Adipocyte (in vitro differentiated cells): ENCODE measurements around the gene C4orf33.
A peak's percentile ranks its signal among the peaks of the same experiment; 100 is the strongest.

Experiments used
- DNase-seq: peaks from one replicate; pipeline ENCODE4 v3.0.0-alpha.2; 2015; ENCODE audit warnings: low read depth
- H3K27me3 ChIP-seq: replicated peaks from 2 replicates; pipeline ENCODE4 v1.7.0; 2013; ENCODE audit warnings: mild to moderate bottlenecking, low read length, moderate library complexity; ENCODE audit not compliant: control insufficient read depth, insufficient read depth
- H3K36me3 ChIP-seq: 2 replicates; pipeline ENCODE4 v1.7.0; 2013; ENCODE audit warnings: low read length, mild to moderate bottlenecking, moderate library complexity; ENCODE audit not compliant: control insufficient read depth, insufficient read depth, severe bottlenecking
- H3K4me1 ChIP-seq: 2 replicates; pipeline ENCODE4 v1.7.0; 2013; ENCODE audit warnings: mild to moderate bottlenecking, low read length, moderate library complexity; ENCODE audit not compliant: control insufficient read depth, insufficient read depth
- H3K4me3 ChIP-seq: 2 replicates; pipeline ENCODE4 v1.7.0; 2013; ENCODE audit warnings: mild to moderate bottlenecking, low read length, moderate library complexity
- H3K9ac ChIP-seq: 2 replicates; pipeline ENCODE4 v1.7.0; 2013; ENCODE audit warnings: mild to moderate bottlenecking, low read length, moderate library complexity
- H3K9me3 ChIP-seq: 2 replicates; pipeline ENCODE4 v1.7.0; 2013; ENCODE audit warnings: mild to moderate bottlenecking, low read length, moderate library complexity; ENCODE audit not compliant: control insufficient read depth

Gene C4orf33

GRCh38 chr4:129129143-129129542 is 33.2 kb downstream of the C4orf33 start:
- no peak overlapping the region for H3K9ac ChIP-seq
- no peak overlapping the region for H3K4me3 ChIP-seq
- H3K36me3 ChIP-seq, result no peaks in the 10 kb centered on the region

GRCh38 chr4:129131343-129131742 is 35.4 kb downstream of the C4orf33 start:
- no peaks in the 10 kb centered on the region for H3K27me3 ChIP-seq
- DNase-seq, result no peak
- H3K36me3 ChIP-seq, result no peaks in the 10 kb centered on the region
- no peaks in the 10 kb centered on the region for H3K9me3 ChIP-seq
- no peaks in the 10 kb centered on the region for H3K4me1 ChIP-seq
- no peak overlapping the region for H3K4me3 ChIP-seq
- no peak overlapping the region for H3K9ac ChIP-seq

More at GRCh38 chr4:129129143-129129542, 33.2 kb downstream of the C4orf33 start:
- DNase-seq, result no peak
- Histone ChIP-seq H3K4me1 (no peaks in the 10 kb centered on the region), H3K9me3 (no peaks in the 10 kb centered on the region), H3K27me3 (no peaks in the 10 kb centered on the region)

- H3K4me3 ChIP-seq, result no peak overlapping the region
- H3K4me1 ChIP-seq, result no peaks in the 10 kb centered on the region
- no peak for DNase-seq
- no peaks in the 10 kb centered on the region for H3K9me3 ChIP-seq
- no peak overlapping the region for H3K9ac ChIP-seq
- no peaks in the 10 kb centered on the region for H3K36me3 ChIP-seq
- H3K27me3 ChIP-seq, result no peaks in the 10 kb centered on the region
These were observed 40.5 kb downstream of the C4orf33 start for GRCh38 chr4:129136433-129136832.

- Histone ChIP-seq H3K9ac (no peak overlapping the region), H3K36me3 (no peaks in the 10 kb centered on the region), H3K4me1 (peaks cover 2% of the 10 kb centered on the region), H3K27me3 (no peaks in the 10 kb centered on the region), H3K4me3 (no peak overlapping the region), H3K9me3 (no peaks in the 10 kb centered on the region)
- DNase-seq, result no peak
These were observed 43.0 kb downstream of the C4orf33 start for GRCh38 chr4:129138810-129139496.

- H3K9me3 ChIP-seq, result no peaks in the 10 kb centered on the region
- H3K4me3 ChIP-seq, result no peak overlapping the region
- DNase-seq, result peak; percentile 50
These were observed 44.6 kb downstream of the C4orf33 start for GRCh38 chr4:129140521-129140920.

GRCh38 chr4:129143359-129143758 is 47.4 kb downstream of the C4orf33 start:
- H3K9ac ChIP-seq, result no peak overlapping the region
- H3K4me1 ChIP-seq, result peaks cover 2% of the 10 kb centered on the region
- peak; percentile 40 for DNase-seq
- H3K9me3 ChIP-seq, result no peaks in the 10 kb centered on the region
- no peak overlapping the region for H3K4me3 ChIP-seq
- H3K36me3 ChIP-seq, result no peaks in the 10 kb centered on the region
- H3K27me3 ChIP-seq, result no peaks in the 10 kb centered on the region

More at GRCh38 chr4:129140521-129140920, 44.6 kb downstream of the C4orf33 start:
- Histone ChIP-seq H3K4me1 (peaks cover 2% of the 10 kb centered on the region), H3K36me3 (no peaks in the 10 kb centered on the region), H3K9ac (no peak overlapping the region), H3K27me3 (no peaks in the 10 kb centered on the region)

- no peak for DNase-seq
- no peaks in the 10 kb centered on the region for H3K9me3 ChIP-seq
- H3K4me3 ChIP-seq, result no peak overlapping the region
- no peak overlapping the region for H3K9ac ChIP-seq
- H3K36me3 ChIP-seq, result no peaks in the 10 kb centered on the region
- H3K4me1 ChIP-seq, result peaks cover 2% of the 10 kb centered on the region
- no peaks in the 10 kb centered on the region for H3K27me3 ChIP-seq
These were observed 48.8 kb downstream of the C4orf33 start for GRCh38 chr4:129144755-129145206.

- Histone ChIP-seq H3K27me3 (no peaks in the 10 kb centered on the region), H3K9ac (no peak overlapping the region), H3K4me3 (no peak overlapping the region), H3K36me3 (no peaks in the 10 kb centered on the region), H3K9me3 (no peaks in the 10 kb centered on the region), H3K4me1 (peaks cover 2% of the 10 kb centered on the region)
- DNase-seq, result no peak
These were observed 49.3 kb downstream of the C4orf33 start for GRCh38 chr4:129145222-129145730.

GRCh38 chr4:129146639-129147038 is 50.7 kb downstream of the C4orf33 start:
- Histone ChIP-seq H3K9ac (no peak overlapping the region), H3K9me3 (no peaks in the 10 kb centered on the region), H3K4me1 (peaks cover 2% of the 10 kb centered on the region), H3K36me3 (no peaks in the 10 kb centered on the region), H3K27me3 (no peaks in the 10 kb centered on the region), H3K4me3 (no peak overlapping the region)
- peak; percentile 23 for DNase-seq

- no peaks in the 10 kb centered on the region for H3K36me3 ChIP-seq
- no peaks in the 10 kb centered on the region for H3K27me3 ChIP-seq
- H3K9ac ChIP-seq, result no peak overlapping the region
- no peaks in the 10 kb centered on the region for H3K9me3 ChIP-seq
- H3K4me3 ChIP-seq, result no peak overlapping the region
- no peak for DNase-seq
- H3K4me1 ChIP-seq, result no peaks in the 10 kb centered on the region
These were observed 52.9 kb downstream of the C4orf33 start for GRCh38 chr4:129148892-129149291.

GRCh38 chr4:129149906-129150305 is 54.0 kb downstream of the C4orf33 start:
- Histone ChIP-seq H3K4me1 (no peaks in the 10 kb centered on the region), H3K27me3 (no peaks in the 10 kb centered on the region), H3K9me3 (no peaks in the 10 kb centered on the region), H3K4me3 (no peak overlapping the region), H3K9ac (no peak overlapping the region), H3K36me3 (no peaks in the 10 kb centered on the region)
- DNase-seq, result no peak

- H3K9me3 ChIP-seq, result no peaks in the 10 kb centered on the region
- no peaks in the 10 kb centered on the region for H3K4me1 ChIP-seq
- no peak overlapping the region for H3K4me3 ChIP-seq
These were observed 56.4 kb downstream of the C4orf33 start for GRCh38 chr4:129152350-129152749.

More at GRCh38 chr4:129152350-129152749, 56.4 kb downstream of the C4orf33 start:
- H3K27me3 ChIP-seq, result no peaks in the 10 kb centered on the region
- no peak for DNase-seq
- H3K9ac ChIP-seq, result no peak overlapping the region
- H3K36me3 ChIP-seq, result no peaks in the 10 kb centered on the region
